ENCODE data around the gene WWOX. TPM values are rescaled to one million over a fixed set of nuclear protein-coding genes. Genes with fewer than 3 reads are reported as not detected.

WWOX gene
- polyA plus RNA-seq, 1 donor from 2014 or later: 25.6 TPM

DNA sequence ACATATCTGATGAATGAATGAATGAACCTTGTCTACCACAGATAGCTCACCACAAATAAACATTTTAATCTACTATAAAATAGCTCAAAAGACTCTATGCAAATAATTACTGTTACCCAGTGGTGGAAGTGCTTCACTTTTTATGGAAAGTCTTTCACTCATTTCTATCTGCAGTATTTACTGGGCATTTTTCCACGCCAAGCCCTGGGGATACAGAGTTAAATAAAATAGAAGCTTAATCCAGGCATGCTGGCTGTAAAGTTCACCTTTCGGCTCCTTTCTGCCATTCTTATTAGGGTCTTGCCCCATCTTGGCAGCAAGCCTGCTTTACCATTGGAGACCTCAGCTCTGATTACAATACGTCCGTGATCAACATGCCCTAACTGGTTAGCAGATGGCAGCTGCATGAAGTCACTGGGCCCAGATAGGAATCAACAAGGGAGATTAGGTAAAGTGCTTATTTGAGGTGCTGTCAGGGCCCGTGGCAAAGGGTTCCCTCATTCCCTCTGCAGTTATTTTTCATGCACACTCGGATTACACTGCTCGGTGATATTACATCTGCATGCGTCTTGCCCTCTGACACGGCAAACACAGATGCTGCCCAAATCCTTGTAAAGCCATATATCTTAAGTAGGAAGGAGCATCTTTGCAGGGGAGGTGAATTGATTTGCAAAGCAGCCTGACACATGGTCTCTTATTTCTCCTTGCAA, 648.9 kb downstream of the WWOX start:
- H3K27ac ChIP-seq (ENCODE audit: low read length): no peak overlapping the region

DNA sequence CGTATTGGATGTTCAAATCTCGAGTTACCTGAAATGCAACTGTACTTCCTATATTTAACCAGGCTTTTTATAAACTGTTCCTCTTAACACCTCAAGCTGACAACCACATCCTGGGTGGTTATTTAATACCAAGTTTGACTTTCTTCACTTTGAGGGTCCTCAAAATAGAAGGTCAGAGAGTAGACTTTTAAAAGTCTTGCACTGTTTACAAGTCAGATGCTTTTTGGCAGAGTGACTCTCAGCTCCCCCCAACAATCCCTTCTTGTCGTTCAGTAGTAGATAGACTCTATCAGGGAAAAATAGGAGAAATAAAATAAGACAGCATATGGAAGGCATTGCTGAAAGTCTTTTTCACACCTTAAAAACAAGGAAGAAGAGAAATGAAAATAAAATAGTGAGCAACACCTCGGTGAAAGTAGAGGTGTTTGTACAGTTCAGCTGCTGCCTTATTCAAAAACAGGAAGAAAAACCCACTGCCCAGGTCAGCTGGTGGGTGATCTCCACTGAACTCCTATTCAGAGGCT, 650.4 kb downstream of the WWOX start:
- Histone ChIP-seq H3K4me3 (ENCODE audit: low read length) (no peak overlapping the region), H3K9ac (ENCODE audit: low read length) (no peak overlapping the region), H2AFZ (ENCODE audit: low read depth, low read length) (no peak overlapping the region), H3K4me2 (ENCODE audit: low read length) (no peak overlapping the region), H4K20me1 (ENCODE audit: insufficient read depth) (no peaks in the 10 kb centered on the region), H3K27ac (ENCODE audit: low read length) (no peak overlapping the region), H3K27me3 (ENCODE audit: insufficient read depth, low read depth, low read length) (no peaks in the 10 kb centered on the region), H3K36me3 (ENCODE audit: insufficient read depth, low read length) (no peaks in the 10 kb centered on the region), H3K9me2 (ENCODE audit: insufficient read depth, low read length) (no peaks in the 10 kb centered on the region), H3K9me3 (ENCODE audit: low read length) (no peaks in the 10 kb centered on the region), H3K79me2 (replicated peaks; ENCODE audit: insufficient read depth, low read length) (no peaks in the 10 kb centered on the region), H3F3A (ENCODE audit: insufficient read depth, low read length, poor library complexity, severe bottlenecking) (no peaks in the 10 kb centered on the region)
- TF ChIP-seq EP300 (conservative IDR thresholded peaks at IDR 0.05; ENCODE audit: poor library complexity, severe bottlenecking) (no peak), POLR2AphosphoS5 (IDR thresholded peaks at IDR 0.05) (no peak), TAF1 (IDR thresholded peaks at IDR 0.05; ENCODE audit: low read depth) (no peak), MXI1 (conservative IDR thresholded peaks at IDR 0.05; ENCODE audit: poor library complexity, severe bottlenecking) (no peak), RAD21 (conservative IDR thresholded peaks at IDR 0.05) (no peak), SMC3 (conservative IDR thresholded peaks at IDR 0.05; ENCODE audit: poor library complexity) (no peak), EZH2 (IDR thresholded peaks at IDR 0.05; ENCODE audit: borderline replicate concordance, insufficient read depth, low read length, poor library complexity, severe bottlenecking) (no peak)
- TF ChIP-seq, protein P1, sequence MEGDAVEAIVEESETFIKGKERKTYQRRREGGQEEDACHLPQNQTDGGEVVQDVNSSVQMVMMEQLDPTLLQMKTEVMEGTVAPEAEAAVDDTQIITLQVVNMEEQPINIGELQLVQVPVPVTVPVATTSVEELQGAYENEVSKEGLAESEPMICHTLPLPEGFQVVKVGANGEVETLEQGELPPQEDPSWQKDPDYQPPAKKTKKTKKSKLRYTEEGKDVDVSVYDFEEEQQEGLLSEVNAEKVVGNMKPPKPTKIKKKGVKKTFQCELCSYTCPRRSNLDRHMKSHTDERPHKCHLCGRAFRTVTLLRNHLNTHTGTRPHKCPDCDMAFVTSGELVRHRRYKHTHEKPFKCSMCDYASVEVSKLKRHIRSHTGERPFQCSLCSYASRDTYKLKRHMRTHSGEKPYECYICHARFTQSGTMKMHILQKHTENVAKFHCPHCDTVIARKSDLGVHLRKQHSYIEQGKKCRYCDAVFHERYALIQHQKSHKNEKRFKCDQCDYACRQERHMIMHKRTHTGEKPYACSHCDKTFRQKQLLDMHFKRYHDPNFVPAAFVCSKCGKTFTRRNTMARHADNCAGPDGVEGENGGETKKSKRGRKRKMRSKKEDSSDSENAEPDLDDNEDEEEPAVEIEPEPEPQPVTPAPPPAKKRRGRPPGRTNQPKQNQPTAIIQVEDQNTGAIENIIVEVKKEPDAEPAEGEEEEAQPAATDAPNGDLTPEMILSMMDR (IDR thresholded peaks at IDR 0.05; ENCODE audit: poor library complexity, severe bottlenecking): no peak
- TF ChIP-seq, protein P2, sequence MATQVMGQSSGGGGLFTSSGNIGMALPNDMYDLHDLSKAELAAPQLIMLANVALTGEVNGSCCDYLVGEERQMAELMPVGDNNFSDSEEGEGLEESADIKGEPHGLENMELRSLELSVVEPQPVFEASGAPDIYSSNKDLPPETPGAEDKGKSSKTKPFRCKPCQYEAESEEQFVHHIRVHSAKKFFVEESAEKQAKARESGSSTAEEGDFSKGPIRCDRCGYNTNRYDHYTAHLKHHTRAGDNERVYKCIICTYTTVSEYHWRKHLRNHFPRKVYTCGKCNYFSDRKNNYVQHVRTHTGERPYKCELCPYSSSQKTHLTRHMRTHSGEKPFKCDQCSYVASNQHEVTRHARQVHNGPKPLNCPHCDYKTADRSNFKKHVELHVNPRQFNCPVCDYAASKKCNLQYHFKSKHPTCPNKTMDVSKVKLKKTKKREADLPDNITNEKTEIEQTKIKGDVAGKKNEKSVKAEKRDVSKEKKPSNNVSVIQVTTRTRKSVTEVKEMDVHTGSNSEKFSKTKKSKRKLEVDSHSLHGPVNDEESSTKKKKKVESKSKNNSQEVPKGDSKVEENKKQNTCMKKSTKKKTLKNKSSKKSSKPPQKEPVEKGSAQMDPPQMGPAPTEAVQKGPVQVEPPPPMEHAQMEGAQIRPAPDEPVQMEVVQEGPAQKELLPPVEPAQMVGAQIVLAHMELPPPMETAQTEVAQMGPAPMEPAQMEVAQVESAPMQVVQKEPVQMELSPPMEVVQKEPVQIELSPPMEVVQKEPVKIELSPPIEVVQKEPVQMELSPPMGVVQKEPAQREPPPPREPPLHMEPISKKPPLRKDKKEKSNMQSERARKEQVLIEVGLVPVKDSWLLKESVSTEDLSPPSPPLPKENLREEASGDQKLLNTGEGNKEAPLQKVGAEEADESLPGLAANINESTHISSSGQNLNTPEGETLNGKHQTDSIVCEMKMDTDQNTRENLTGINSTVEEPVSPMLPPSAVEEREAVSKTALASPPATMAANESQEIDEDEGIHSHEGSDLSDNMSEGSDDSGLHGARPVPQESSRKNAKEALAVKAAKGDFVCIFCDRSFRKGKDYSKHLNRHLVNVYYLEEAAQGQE (IDR thresholded peaks at IDR 0.05; ENCODE audit: borderline replicate concordance): no peak

More for the DNA sequence above, 648.9 kb downstream of the WWOX start:
- no peaks in the 10 kb centered on the region for H3F3A ChIP-seq (ENCODE audit: insufficient read depth, low read length, poor library complexity, severe bottlenecking)
- H4K20me1 ChIP-seq (ENCODE audit: insufficient read depth): no peaks in the 10 kb centered on the region
- H2AFZ ChIP-seq (ENCODE audit: low read depth, low read length): no peak overlapping the region
- no peaks in the 10 kb centered on the region for H3K36me3 ChIP-seq (ENCODE audit: insufficient read depth, low read length)
- H3K4me2 ChIP-seq (ENCODE audit: low read length): no peak overlapping the region
- H3K9ac ChIP-seq (ENCODE audit: low read length): no peak overlapping the region
- TF ChIP-seq TAF1 (IDR thresholded peaks at IDR 0.05; ENCODE audit: low read depth) (no peak), MXI1 (conservative IDR thresholded peaks at IDR 0.05; ENCODE audit: poor library complexity, severe bottlenecking) (no peak), EP300 (conservative IDR thresholded peaks at IDR 0.05; ENCODE audit: poor library complexity, severe bottlenecking) (no peak), EZH2 (IDR thresholded peaks at IDR 0.05; ENCODE audit: borderline replicate concordance, insufficient read depth, low read length, poor library complexity, severe bottlenecking) (no peak), POLR2AphosphoS5 (IDR thresholded peaks at IDR 0.05) (no peak), SMC3 (conservative IDR thresholded peaks at IDR 0.05; ENCODE audit: poor library complexity) (no peak), RAD21 (conservative IDR thresholded peaks at IDR 0.05) (no peak)
- TF ChIP-seq, protein P2 (IDR thresholded peaks at IDR 0.05; ENCODE audit: borderline replicate concordance): no peak
- TF ChIP-seq, protein P1 (IDR thresholded peaks at IDR 0.05; ENCODE audit: poor library complexity, severe bottlenecking): no peak
- H3K9me3 ChIP-seq (ENCODE audit: low read length): no peaks in the 10 kb centered on the region
- no peak overlapping the region for H3K4me3 ChIP-seq (ENCODE audit: low read length)
- no peaks in the 10 kb centered on the region for H3K79me2 ChIP-seq (replicated peaks; ENCODE audit: insufficient read depth, low read length)
- no peaks in the 10 kb centered on the region for H3K27me3 ChIP-seq (ENCODE audit: insufficient read depth, low read depth, low read length)
- no peaks in the 10 kb centered on the region for H3K9me2 ChIP-seq (ENCODE audit: insufficient read depth, low read length)

All from neural cell (in vitro differentiated cells).